Peyer's patch (tissue), 4 donors: ENCODE data around the gene SNX24. TPM values are rescaled to one million over a fixed set of nuclear protein-coding genes. Genes with fewer than 3 reads are reported as not detected.
A peak's percentile ranks its signal among the peaks of the same experiment; 100 is the strongest.

ENCODE experiments used
- DNase-seq, 3 donors: peaks; one replicate each; pipeline ENCODE4 v3.0.0-alpha.2; 2017 to 2019
- H3K27ac ChIP-seq, 4 donors: fragments of 200-600 bp; sonication (generic); one replicate each; pipeline ENCODE4 v1.5.1; 2016 to 2019
- H3K27me3 ChIP-seq, 2 donors: fragments of 200-600 bp; sonication (generic); one replicate each; pipeline ENCODE4 v1.5.1; 2019
- H3K36me3 ChIP-seq, 3 donors: fragments of 200-600 bp; sonication (generic); one replicate each; pipeline ENCODE4 v1.5.1; 2016 to 2019
- H3K4me1 ChIP-seq, 4 donors: fragments of 200-600 bp; sonication (generic); one replicate each; pipeline ENCODE4 v1.5.1; 2016 to 2019
- H3K4me3 ChIP-seq, 4 donors: fragments of 200-600 bp; sonication (generic); 1 replicate in 3 of 4; 2 replicates in 1 of 4; pipeline ENCODE4 v1.5.1; 2016 to 2019; ENCODE audit warnings: mild to moderate bottlenecking in 1 of 4
- H3K9me3 ChIP-seq, 4 donors: fragments of 200-600 bp; sonication (generic); one replicate each; pipeline ENCODE4 v1.5.1; 2016 to 2019; ENCODE audit warnings: mild to moderate bottlenecking in 1 of 4
- POLR2A ChIP-seq, 2 donors: fragments of 450-650 bp; IDR thresholded peaks; one replicate each; pipeline ENCODE4 v1.5.1; 2017; ENCODE audit warnings: antibody characterized with exemption in 2 of 2, mild to moderate bottlenecking in 2 of 2, moderate library complexity in 2 of 2
- total RNA-seq, 4 donors: library from RNA; depleted of rRNA; stranded (reverse); fragments of >200 nt; gene quantifications; one replicate each; pipeline ENCODE4 v1.1.0, GENCODE V29; 2016
- TF ChIP-seq, protein P1 (sequence below), 6 experiments: fragments of 450-650 bp in 4 of 6; fragments of 200-600 bp in 2 of 6; sonication (generic) in 1 of 6; IDR thresholded peaks; one replicate each; pipeline ENCODE4 v1.5.1; 2017 to 2019; ENCODE audit warnings: antibody characterized with exemption in 6 of 6, mild to moderate bottlenecking in 3 of 6, moderate library complexity in 1 of 6

The SNX24 gene, protein sequence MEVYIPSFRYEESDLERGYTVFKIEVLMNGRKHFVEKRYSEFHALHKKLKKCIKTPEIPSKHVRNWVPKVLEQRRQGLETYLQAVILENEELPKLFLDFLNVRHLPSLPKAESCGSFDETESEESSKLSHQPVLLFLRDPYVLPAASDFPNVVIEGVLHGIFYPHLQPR
- total RNA-seq = 10 to 100 TPM; 19.4 to 45.5 (median 29.3) TPM

DNA sequence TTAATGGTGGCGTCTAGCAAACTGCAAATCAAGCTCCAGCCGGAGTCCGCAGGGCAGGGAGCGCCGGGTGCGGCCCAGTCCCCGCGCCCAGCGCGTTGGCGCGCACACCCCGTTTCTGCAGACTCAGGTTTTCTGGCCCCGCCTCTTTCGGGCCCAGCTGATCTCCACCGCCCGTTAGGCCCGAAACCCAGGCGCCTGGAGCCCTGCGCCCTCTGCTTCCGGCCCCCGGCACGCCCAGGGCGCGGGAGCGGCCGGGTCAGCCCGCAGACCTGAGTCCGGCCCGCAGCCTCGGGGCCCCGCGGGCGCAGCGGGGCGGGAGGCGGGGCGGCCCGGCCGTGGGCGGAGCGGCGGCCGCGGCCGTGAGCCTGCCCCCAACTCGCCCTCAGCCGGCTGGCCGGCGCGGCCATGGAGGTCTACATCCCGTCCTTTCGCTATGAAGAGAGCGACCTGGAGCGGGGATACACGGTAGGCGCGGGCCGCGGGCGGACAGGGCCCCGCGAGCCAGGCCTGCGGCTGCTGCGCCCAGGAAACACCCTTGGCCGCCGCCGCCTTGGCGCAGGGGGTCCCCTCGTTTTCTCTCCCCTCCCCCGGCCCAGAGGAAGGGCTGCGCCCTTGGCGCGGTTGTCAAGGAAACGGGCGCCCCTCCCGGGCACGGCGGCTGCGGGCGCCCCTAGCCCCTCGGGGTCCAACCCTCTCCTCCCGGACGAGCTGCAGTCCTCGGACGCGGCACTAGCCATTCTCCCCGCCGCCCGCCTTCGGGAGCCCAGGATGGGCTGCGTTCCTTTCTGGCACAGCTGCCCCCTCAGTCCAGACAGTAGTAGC lies at the start of gene SNX24:
Gene SNX24 (plus strand): TSS at position 385 of the 822 bp plus-strand sequence. CDS start 21 bp downstream, at position 406.
- DNase-seq = peak; percentile 72 to 95 (median 94)
- Histone ChIP-seq H3K27ac (peak within 1 kb of the TSS; percentile 79 to 92 (median 85)), H3K27me3 (no peaks in the 10 kb centered on the region), H3K4me1 (peaks cover 0 to 10% (median 4%) of the 10 kb centered on the region in 4 donors), H3K36me3 (no peaks in the 10 kb centered on the region), H3K4me3 (peak within 1 kb of the TSS; percentile 76 to 95 (median 82)), H3K9me3 (no peaks in the 10 kb centered on the region)
- TF ChIP-seq, protein P1, sequence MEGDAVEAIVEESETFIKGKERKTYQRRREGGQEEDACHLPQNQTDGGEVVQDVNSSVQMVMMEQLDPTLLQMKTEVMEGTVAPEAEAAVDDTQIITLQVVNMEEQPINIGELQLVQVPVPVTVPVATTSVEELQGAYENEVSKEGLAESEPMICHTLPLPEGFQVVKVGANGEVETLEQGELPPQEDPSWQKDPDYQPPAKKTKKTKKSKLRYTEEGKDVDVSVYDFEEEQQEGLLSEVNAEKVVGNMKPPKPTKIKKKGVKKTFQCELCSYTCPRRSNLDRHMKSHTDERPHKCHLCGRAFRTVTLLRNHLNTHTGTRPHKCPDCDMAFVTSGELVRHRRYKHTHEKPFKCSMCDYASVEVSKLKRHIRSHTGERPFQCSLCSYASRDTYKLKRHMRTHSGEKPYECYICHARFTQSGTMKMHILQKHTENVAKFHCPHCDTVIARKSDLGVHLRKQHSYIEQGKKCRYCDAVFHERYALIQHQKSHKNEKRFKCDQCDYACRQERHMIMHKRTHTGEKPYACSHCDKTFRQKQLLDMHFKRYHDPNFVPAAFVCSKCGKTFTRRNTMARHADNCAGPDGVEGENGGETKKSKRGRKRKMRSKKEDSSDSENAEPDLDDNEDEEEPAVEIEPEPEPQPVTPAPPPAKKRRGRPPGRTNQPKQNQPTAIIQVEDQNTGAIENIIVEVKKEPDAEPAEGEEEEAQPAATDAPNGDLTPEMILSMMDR (IDR thresholded peaks at IDR 0.05) = no peak
- peak; percentile 56 to 72 for TF ChIP-seq POLR2A (IDR thresholded peaks at IDR 0.05)

DNA sequence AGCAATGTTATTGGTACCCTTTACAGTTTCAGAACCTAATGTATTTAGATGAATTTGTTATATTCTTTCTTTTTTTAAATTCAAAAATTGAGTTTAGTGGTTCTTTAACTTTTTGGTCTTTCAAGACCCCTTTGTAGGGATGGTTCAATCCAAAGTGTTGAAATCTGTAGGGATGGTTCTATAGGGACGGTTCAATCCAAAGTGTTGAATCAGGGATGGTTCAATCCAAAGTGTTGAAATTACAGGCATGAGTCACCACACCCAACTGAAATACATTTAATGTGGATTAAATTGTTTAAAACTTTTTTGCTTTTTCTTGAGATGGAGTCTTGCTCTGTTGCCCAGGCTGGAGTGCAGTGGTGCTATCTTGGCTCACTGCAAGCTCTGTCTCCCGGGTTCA lies 39.9 kb upstream of the SNX24 start:
- Histone ChIP-seq H3K4me3 (no peak overlapping the region), H3K9me3 (no peaks in the 10 kb centered on the region), H3K27ac (no peak overlapping the region), H3K36me3 (peaks cover 0 to 77% (median 0%) of the 10 kb centered on the region in 3 donors), H3K27me3 (no peaks in the 10 kb centered on the region), H3K4me1 (no peaks in the 10 kb centered on the region)
- TF ChIP-seq POLR2A (IDR thresholded peaks at IDR 0.05) = no peak
- TF ChIP-seq, protein P1 (IDR thresholded peaks at IDR 0.05) = no peak
- DNase-seq = no peak

DNA sequence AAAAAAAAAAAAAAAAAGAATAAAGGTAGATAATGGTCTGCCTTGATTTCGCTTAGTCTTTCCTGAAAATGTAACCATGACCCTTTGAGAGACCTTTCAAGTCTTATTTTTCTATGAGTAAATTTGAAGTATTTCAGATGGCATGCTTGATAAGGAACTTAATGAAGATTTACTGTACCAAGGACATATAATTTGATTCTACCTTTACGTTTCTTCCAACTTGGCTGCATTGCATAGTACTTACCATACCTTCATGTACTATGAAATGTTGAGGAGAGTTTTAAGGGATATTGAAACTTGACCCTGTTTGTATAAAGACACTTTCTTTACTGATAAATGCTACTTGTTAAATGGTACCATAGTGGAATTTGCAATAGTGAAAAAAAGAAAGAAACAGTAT lies 35.0 kb upstream of the SNX24 start:
- H3K9me3 ChIP-seq = no peaks in the 10 kb centered on the region
- H3K27me3 ChIP-seq = no peaks in the 10 kb centered on the region
- no peak overlapping the region for H3K4me3 ChIP-seq
- no peaks in the 10 kb centered on the region for H3K4me1 ChIP-seq
- H3K27ac ChIP-seq = no peak overlapping the region
- H3K36me3 ChIP-seq = peaks cover 0 to 32% (median 0%) of the 10 kb centered on the region in 3 donors
- DNase-seq = no peak
- TF ChIP-seq POLR2A (IDR thresholded peaks at IDR 0.05) = no peak
- TF ChIP-seq, protein P1 (IDR thresholded peaks at IDR 0.05) = no peak

DNA sequence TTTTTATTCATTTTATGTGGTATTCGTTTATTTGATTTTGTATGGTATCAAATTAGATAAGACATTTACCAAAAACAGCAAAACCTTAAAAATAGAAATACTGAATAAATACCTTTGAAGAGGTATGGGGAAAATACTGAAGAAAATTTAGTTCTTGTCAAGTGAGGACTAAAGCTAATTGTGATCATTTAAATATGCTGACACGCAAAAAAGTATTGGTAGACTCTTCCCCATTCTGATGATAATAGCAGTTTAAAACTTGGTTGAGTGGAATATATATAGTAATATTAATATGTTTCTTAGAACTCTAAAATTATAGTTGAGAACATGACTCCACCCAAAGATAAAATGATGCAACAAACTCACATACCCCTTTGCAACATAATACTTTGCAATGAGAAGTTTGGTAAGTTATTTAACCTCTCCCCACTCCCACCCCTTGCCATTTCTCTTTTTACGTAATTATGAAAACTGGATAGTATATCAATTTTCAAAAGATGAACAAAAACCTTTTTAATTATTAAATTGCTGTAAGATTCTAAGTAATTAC lies 30.1 kb upstream of the SNX24 start:
- no peaks in the 10 kb centered on the region for H3K27me3 ChIP-seq
- no peak for TF ChIP-seq POLR2A (IDR thresholded peaks at IDR 0.05)
- TF ChIP-seq, protein P1 (IDR thresholded peaks at IDR 0.05) = no peak
- H3K9me3 ChIP-seq = no peaks in the 10 kb centered on the region
- H3K4me3 ChIP-seq = no peak overlapping the region
- no peak for DNase-seq
- H3K4me1 ChIP-seq = no peaks in the 10 kb centered on the region
- H3K27ac ChIP-seq = no peak overlapping the region
- peaks cover 0 to 17% (median 0%) of the 10 kb centered on the region in 3 donors for H3K36me3 ChIP-seq

DNA sequence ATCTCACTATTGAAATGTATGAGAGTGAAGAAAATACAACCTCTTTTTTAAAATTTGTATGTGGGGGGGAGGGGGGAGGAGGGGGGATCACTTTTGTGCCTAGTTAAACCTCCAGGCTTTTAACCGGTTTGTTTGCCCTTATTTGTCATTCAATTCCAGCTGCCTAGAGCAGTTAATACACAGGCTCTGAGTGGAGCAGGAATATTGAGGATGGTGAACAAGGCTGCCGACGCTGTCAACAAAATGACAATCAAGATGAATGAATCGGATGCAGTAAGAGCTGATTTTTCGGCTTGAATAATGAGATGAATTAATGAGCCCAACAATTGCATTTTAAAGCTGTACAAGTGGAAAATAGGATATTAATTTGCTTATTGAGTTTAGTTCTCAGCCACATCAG lies 28.7 kb upstream of the SNX24 start:
- Histone ChIP-seq H3K27me3 (no peaks in the 10 kb centered on the region), H3K27ac (no peak overlapping the region)
- TF ChIP-seq POLR2A (IDR thresholded peaks at IDR 0.05) = no peak
- TF ChIP-seq, protein P1 (IDR thresholded peaks at IDR 0.05) = no peak

More for the DNA sequence above, 28.7 kb upstream of the SNX24 start:
- Histone ChIP-seq H3K4me3 (no peak overlapping the region), H3K36me3 (peaks cover 0 to 32% (median 0%) of the 10 kb centered on the region in 3 donors), H3K9me3 (no peaks in the 10 kb centered on the region), H3K4me1 (no peaks in the 10 kb centered on the region)
- DNase-seq = no peak
